ENCODE measurements around the gene DDR2. TPM values are rescaled to one million over a fixed set of nuclear protein-coding genes. Genes with fewer than 3 reads are reported as not detected.
"Not testable (repeated sequence)": the region's sequence is repeated elsewhere in the genome, so short reads cannot be mapped to it uniquely, and the experiment has no call there.

Gene DDR2
- total RNA-seq, 1 donor from 2014 or later = 4.4 TPM

DNA sequence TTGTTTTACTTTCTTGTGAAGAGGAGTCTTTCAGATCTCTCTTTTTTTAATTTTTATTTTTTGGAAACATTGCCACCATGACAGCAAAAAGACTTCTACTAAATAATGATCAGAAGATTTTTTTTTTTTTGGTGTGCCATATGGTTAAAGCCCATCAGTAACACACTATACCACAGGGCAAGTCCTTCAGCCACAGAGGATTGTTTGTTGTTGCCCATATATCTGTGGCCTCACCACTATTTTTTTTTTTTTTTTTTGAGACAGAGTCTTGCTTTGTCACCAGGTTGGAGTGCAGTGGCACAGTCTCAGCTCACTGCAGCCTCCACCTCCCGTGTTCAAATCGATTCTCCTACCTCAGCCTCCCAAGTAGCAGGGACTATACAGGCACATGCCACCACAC lies 41.6 kb upstream of the DDR2 start:
- Mint-ChIP-seq H3K4me3 (ENCODE audit: unreplicated experiment) (no peak overlapping the region), H3K9me3 (ENCODE audit: unreplicated experiment) (no peaks in the 10 kb centered on the region), H3K36me3 (ENCODE audit: unreplicated experiment) (no peaks in the 10 kb centered on the region), H3K4me1 (ENCODE audit: low read depth, unreplicated experiment) (no peaks in the 10 kb centered on the region), H3K27ac (ENCODE audit: unreplicated experiment) (no peak overlapping the region), H3K27me3 (ENCODE audit: unreplicated experiment) (no peaks in the 10 kb centered on the region)
- TF ChIP-seq, protein P1, sequence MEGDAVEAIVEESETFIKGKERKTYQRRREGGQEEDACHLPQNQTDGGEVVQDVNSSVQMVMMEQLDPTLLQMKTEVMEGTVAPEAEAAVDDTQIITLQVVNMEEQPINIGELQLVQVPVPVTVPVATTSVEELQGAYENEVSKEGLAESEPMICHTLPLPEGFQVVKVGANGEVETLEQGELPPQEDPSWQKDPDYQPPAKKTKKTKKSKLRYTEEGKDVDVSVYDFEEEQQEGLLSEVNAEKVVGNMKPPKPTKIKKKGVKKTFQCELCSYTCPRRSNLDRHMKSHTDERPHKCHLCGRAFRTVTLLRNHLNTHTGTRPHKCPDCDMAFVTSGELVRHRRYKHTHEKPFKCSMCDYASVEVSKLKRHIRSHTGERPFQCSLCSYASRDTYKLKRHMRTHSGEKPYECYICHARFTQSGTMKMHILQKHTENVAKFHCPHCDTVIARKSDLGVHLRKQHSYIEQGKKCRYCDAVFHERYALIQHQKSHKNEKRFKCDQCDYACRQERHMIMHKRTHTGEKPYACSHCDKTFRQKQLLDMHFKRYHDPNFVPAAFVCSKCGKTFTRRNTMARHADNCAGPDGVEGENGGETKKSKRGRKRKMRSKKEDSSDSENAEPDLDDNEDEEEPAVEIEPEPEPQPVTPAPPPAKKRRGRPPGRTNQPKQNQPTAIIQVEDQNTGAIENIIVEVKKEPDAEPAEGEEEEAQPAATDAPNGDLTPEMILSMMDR (IDR thresholded peaks at IDR 0.05; ENCODE audit: partially characterized antibody, unreplicated experiment) = no peak
- no peak for DNase-seq

DNA sequence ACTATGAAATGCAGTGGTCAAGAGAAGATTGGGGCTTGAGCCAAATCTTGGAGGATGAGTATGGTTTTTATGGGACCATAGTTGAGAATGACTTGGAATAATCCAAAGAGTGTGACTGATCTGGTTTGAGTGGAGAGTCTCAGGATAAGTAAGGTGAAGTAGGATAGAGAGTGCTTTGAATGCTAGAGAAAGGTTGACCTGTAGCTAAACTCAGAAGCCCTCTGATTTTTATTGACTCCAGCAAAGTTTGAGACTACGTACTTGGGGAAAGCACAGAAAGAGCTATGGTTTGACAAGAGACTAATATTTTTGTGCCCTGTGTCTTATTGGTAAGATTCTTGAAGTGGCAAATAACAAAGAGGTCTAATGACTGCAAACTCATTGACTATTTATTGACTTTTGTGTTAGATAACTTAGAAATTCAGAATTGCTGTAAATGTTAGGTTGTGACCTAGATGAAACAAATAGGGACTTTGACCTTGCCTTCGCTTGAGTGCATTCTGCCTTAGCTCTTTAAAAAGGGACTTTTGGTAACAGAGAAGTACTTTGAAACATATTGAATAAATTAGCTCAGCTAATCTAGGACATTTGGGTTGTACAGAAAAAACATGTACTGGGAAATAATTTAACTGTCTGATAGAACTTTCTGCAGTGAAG lies 35.6 kb upstream of the DDR2 start:
- Mint-ChIP-seq H3K4me3 (ENCODE audit: unreplicated experiment) (no peak overlapping the region), H3K4me1 (ENCODE audit: low read depth, unreplicated experiment) (no peaks in the 10 kb centered on the region), H3K36me3 (ENCODE audit: unreplicated experiment) (no peaks in the 10 kb centered on the region), H3K9me3 (ENCODE audit: unreplicated experiment) (no peaks in the 10 kb centered on the region), H3K27ac (ENCODE audit: unreplicated experiment) (no peak overlapping the region), H3K27me3 (ENCODE audit: unreplicated experiment) (no peaks in the 10 kb centered on the region)
- TF ChIP-seq, protein P1 (IDR thresholded peaks at IDR 0.05; ENCODE audit: partially characterized antibody, unreplicated experiment) = no peak
- no peak for DNase-seq

- no peaks in the 10 kb centered on the region for H3K36me3 Mint-ChIP-seq (ENCODE audit: unreplicated experiment)
- no peak overlapping the region for H3K4me3 Mint-ChIP-seq (ENCODE audit: unreplicated experiment)
- H3K27me3 Mint-ChIP-seq (ENCODE audit: unreplicated experiment) = peaks cover 2% of the 10 kb centered on the region
- H3K4me1 Mint-ChIP-seq (ENCODE audit: low read depth, unreplicated experiment) = no peaks in the 10 kb centered on the region
- no peaks in the 10 kb centered on the region for H3K9me3 Mint-ChIP-seq (ENCODE audit: unreplicated experiment)
- DNase-seq = no peak
- no peak overlapping the region for H3K27ac Mint-ChIP-seq (ENCODE audit: unreplicated experiment)
- TF ChIP-seq, protein P1 (IDR thresholded peaks at IDR 0.05; ENCODE audit: partially characterized antibody, unreplicated experiment) = no peak
These were observed 32.8 kb upstream of the DDR2 start for GRCh38 chr1:162599451-162599850.

GRCh38 chr1:162603117-162603516 lies 29.1 kb upstream of the DDR2 start:
- DNase-seq; H3K27ac Mint-ChIP-seq (ENCODE audit: unreplicated experiment); H3K9me3 Mint-ChIP-seq (ENCODE audit: unreplicated experiment); H3K4me1 Mint-ChIP-seq (ENCODE audit: low read depth, unreplicated experiment); H3K4me3 Mint-ChIP-seq (ENCODE audit: unreplicated experiment); H3K27me3 Mint-ChIP-seq (ENCODE audit: unreplicated experiment); H3K36me3 Mint-ChIP-seq (ENCODE audit: unreplicated experiment): not testable (repeated sequence)

- Mint-ChIP-seq H3K27me3 (ENCODE audit: unreplicated experiment) (peaks cover 2% of the 10 kb centered on the region), H3K27ac (ENCODE audit: unreplicated experiment) (no peak overlapping the region), H3K36me3 (ENCODE audit: unreplicated experiment) (no peaks in the 10 kb centered on the region), H3K9me3 (ENCODE audit: unreplicated experiment) (no peaks in the 10 kb centered on the region), H3K4me3 (ENCODE audit: unreplicated experiment) (no peak overlapping the region), H3K4me1 (ENCODE audit: low read depth, unreplicated experiment) (no peaks in the 10 kb centered on the region)
- TF ChIP-seq, protein P1 (IDR thresholded peaks at IDR 0.05; ENCODE audit: partially characterized antibody, unreplicated experiment) = no peak
- DNase-seq = no peak
These were observed 26.9 kb upstream of the DDR2 start for GRCh38 chr1:162605225-162605927.
